AG09309 (cell line): ENCODE measurements around the gene PLPP7.

ENCODE experiments used
- DNase-seq: peaks from one replicate; pipeline ENCODE4 v3.0.0-alpha.2; 2010; ENCODE audit warnings: low read depth
- H3K4me3 ChIP-seq: 2 replicates; pipeline ENCODE4 v1.5.1; 2011; ENCODE audit warnings: mild to moderate bottlenecking, low read depth, low read length, moderate library complexity; ENCODE audit not compliant: control insufficient read depth
- CTCF ChIP-seq: IDR thresholded peaks from 2 replicates; pipeline ENCODE4 v1.5.1; 2011; ENCODE audit warnings: mild to moderate bottlenecking, low read depth, low read length, inconsistent platforms; ENCODE audit not compliant: insufficient read depth, control insufficient read depth; ENCODE audit errors: missing control alignments

PLPP7 gene

GRCh38 chr9:131278702-131279111, 10.8 kb upstream of the PLPP7 start:
- TF ChIP-seq CTCF, result no peak
- DNase-seq, result no peak
- H3K4me3 ChIP-seq, result no peak overlapping the region

GRCh38 chr9:131279196-131279862, 10.2 kb upstream of the PLPP7 start:
- H3K4me3 ChIP-seq, result no peak overlapping the region
- TF ChIP-seq CTCF, result no peak
- DNase-seq, result no peak

GRCh38 chr9:131279863-131280570, 9.5 kb upstream of the PLPP7 start:
- no peak for DNase-seq
- no peak for TF ChIP-seq CTCF
- H3K4me3 ChIP-seq, result no peak overlapping the region

- no peak overlapping the region for H3K4me3 ChIP-seq
- no peak for TF ChIP-seq CTCF
- DNase-seq, result no peak
Measured at GRCh38 chr9:131280660-131281059, 8.9 kb upstream of the PLPP7 start.

- no peak for DNase-seq
- no peak for TF ChIP-seq CTCF
- H3K4me3 ChIP-seq, result no peak overlapping the region
Measured at GRCh38 chr9:131281119-131281965, 8.2 kb upstream of the PLPP7 start.

- no peak for TF ChIP-seq CTCF
- no peak overlapping the region for H3K4me3 ChIP-seq
- no peak for DNase-seq
Measured at GRCh38 chr9:131282175-131282574, 7.3 kb upstream of the PLPP7 start.
